PC-9 (cell line): ENCODE data around the gene C2CD4C.

Experiments
- EZH2 ChIP-seq: fragments of 200-600 bp; sonication (generic); IDR thresholded peaks from 2 replicates; pipeline ENCODE4 v1.8.0; 2017; ENCODE audit warnings: antibody characterized with exemption, low read depth
- TF ChIP-seq, protein P1 (sequence below): fragments of 200-600 bp; sonication (generic); conservative IDR thresholded peaks from 2 replicates; pipeline ENCODE4 v1.6.1; 2017; ENCODE audit warnings: mixed run types, antibody characterized with exemption, mild to moderate bottlenecking, moderate library complexity

GRCh38 chr19:370641-371330 is 38.2 kb downstream of the C2CD4C start:
- no peak for TF ChIP-seq EZH2
- TF ChIP-seq, protein P1, sequence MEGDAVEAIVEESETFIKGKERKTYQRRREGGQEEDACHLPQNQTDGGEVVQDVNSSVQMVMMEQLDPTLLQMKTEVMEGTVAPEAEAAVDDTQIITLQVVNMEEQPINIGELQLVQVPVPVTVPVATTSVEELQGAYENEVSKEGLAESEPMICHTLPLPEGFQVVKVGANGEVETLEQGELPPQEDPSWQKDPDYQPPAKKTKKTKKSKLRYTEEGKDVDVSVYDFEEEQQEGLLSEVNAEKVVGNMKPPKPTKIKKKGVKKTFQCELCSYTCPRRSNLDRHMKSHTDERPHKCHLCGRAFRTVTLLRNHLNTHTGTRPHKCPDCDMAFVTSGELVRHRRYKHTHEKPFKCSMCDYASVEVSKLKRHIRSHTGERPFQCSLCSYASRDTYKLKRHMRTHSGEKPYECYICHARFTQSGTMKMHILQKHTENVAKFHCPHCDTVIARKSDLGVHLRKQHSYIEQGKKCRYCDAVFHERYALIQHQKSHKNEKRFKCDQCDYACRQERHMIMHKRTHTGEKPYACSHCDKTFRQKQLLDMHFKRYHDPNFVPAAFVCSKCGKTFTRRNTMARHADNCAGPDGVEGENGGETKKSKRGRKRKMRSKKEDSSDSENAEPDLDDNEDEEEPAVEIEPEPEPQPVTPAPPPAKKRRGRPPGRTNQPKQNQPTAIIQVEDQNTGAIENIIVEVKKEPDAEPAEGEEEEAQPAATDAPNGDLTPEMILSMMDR: no peak
